ENCODE results near the gene BANP.
A peak's percentile ranks its signal among the peaks of the same experiment; 100 is the strongest.
"Not testable (repeated sequence)": the region's sequence is repeated elsewhere in the genome, so short reads cannot be mapped to it uniquely, and the experiment has no call there.

Gene BANP

GRCh38 chr16:87982581-87983041 lies 31.4 kb downstream of the BANP start:
- H3K27me3 ChIP-seq (ENCODE audit: insufficient read depth, low read length, poor library complexity), result no peaks in the 10 kb centered on the region
- no peaks in the 10 kb centered on the region for H3K9me3 ChIP-seq (ENCODE audit: insufficient read depth, low read length, severe bottlenecking)
- H2AFZ ChIP-seq (ENCODE audit: low read depth, low read length), result no peak overlapping the region
- peaks cover 71% of the 10 kb centered on the region for H3K36me3 ChIP-seq (ENCODE audit: insufficient read depth, low read length)
- H3K4me1 ChIP-seq (ENCODE audit: insufficient read depth, low read length), result no peaks in the 10 kb centered on the region
- H3K4me2 ChIP-seq (ENCODE audit: insufficient read depth, low read length), result no peak overlapping the region
- H3K79me2 ChIP-seq (ENCODE audit: insufficient read depth, low read length), result peaks cover 18% of the 10 kb centered on the region
- ATAC-seq (ENCODE audit: insufficient read depth, low read depth) (no peak), DNase-seq (no peak)
- no peak overlapping the region for H3K27ac ChIP-seq (ENCODE audit: low read length)
- TF ChIP-seq CTCF (IDR thresholded peaks at IDR 0.05; ENCODE audit: borderline replicate concordance, extremely low read depth, low read length, poor library complexity, severe bottlenecking), result no peak
- no peak for TF ChIP-seq EZH2 (IDR thresholded peaks at IDR 0.05; ENCODE audit: borderline replicate concordance, low read depth, low read length, severe bottlenecking)
- no peak overlapping the region for H3K4me3 ChIP-seq (ENCODE audit: low read depth in 1 of 2, low read length in 2 of 2)
- no peak overlapping the region for H3K9ac ChIP-seq (ENCODE audit: low read depth, low read length)
- peaks cover 10% of the 10 kb centered on the region; the same call in 1 of the 2 replicates for H4K20me1 ChIP-seq (ENCODE audit: insufficient read depth, low read length)

DNA sequence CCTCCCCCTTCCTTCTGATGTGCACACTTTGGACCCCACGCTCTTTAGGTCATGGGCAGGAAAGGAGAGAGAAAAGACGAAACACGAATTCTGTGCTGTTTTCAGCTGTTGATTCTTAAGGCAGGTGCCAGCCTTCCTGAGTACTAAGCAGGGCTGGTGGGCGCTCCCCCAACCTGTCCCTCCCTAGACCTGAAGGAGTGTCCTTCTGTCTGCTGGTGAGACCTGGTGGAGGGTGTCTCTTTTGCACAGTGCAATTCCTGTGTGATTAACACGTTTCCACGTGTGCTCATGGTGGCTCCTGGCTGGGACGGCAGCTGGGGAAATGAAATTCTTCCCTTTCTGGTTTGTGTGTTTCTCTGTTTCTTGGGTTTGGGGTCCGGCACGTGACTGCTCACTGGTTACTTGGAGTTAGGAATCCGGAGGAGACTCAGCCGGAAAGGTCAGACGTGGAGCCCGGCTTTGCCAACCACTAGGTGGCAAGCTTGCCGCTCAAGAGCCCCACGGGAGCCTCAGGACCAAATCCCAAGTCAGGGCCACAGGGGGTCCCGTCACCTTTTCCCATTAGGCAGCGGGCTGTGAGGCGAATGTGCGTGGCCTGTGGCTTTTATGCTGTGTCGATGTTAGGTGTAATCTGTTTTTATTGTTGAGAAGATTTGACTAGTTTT lies 32.0 kb downstream of the BANP start:
- not testable (repeated sequence) for H3K4me1 ChIP-seq (ENCODE audit: insufficient read depth, low read length); H3K9me3 ChIP-seq (ENCODE audit: insufficient read depth, low read length, severe bottlenecking); H3K27me3 ChIP-seq (ENCODE audit: insufficient read depth, low read length, poor library complexity); H3K27ac ChIP-seq (ENCODE audit: low read length); H3K4me3 ChIP-seq (ENCODE audit: low read depth in 1 of 2, low read length in 2 of 2); DNase-seq; H3K9ac ChIP-seq (ENCODE audit: low read depth, low read length); ATAC-seq (ENCODE audit: insufficient read depth, low read depth); H2AFZ ChIP-seq (ENCODE audit: low read depth, low read length); H3K4me2 ChIP-seq (ENCODE audit: insufficient read depth, low read length)
- TF ChIP-seq CTCF (IDR thresholded peaks at IDR 0.05; ENCODE audit: borderline replicate concordance, extremely low read depth, low read length, poor library complexity, severe bottlenecking), result peak; percentile 23
- H3K79me2 ChIP-seq (ENCODE audit: insufficient read depth, low read length), result peaks cover 18% of the 10 kb centered on the region
- peaks cover 71% of the 10 kb centered on the region for H3K36me3 ChIP-seq (ENCODE audit: insufficient read depth, low read length)
- H4K20me1 ChIP-seq (ENCODE audit: insufficient read depth, low read length), result peaks cover 10% of the 10 kb centered on the region; the same call in 1 of the 2 replicates

DNA sequence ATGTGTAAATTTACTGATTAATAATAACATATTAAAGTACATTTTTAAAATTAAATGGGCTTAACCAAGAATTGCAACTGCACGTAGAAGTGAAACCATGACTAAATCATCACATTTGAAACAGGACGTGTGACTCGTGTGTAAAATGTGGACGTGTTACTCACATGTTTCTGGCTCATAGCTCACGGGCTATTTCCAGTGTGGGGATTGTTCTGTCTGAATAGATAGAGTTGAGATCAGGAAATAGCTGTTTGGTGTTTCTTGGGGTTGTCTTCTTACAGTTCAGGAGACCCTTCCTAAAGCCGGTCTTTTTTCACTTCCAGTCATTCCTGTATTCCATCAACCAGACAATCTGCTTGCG lies 32.5 kb downstream of the BANP start:
- H2AFZ ChIP-seq (ENCODE audit: low read depth, low read length); H3K27me3 ChIP-seq (ENCODE audit: insufficient read depth, low read length, poor library complexity); H3K4me3 ChIP-seq (ENCODE audit: low read depth in 1 of 2, low read length in 2 of 2); H3K9ac ChIP-seq (ENCODE audit: low read depth, low read length); H3K4me1 ChIP-seq (ENCODE audit: insufficient read depth, low read length); ATAC-seq (ENCODE audit: insufficient read depth, low read depth); DNase-seq; H3K9me3 ChIP-seq (ENCODE audit: insufficient read depth, low read length, severe bottlenecking); H3K27ac ChIP-seq (ENCODE audit: low read length); H3K4me2 ChIP-seq (ENCODE audit: insufficient read depth, low read length): not testable (repeated sequence)
- peaks cover 70% of the 10 kb centered on the region for H3K36me3 ChIP-seq (ENCODE audit: insufficient read depth, low read length)
- peaks cover 18% of the 10 kb centered on the region for H3K79me2 ChIP-seq (ENCODE audit: insufficient read depth, low read length)
- H4K20me1 ChIP-seq (ENCODE audit: insufficient read depth, low read length), result peaks cover 10% of the 10 kb centered on the region; the same call in 1 of the 2 replicates

DNA sequence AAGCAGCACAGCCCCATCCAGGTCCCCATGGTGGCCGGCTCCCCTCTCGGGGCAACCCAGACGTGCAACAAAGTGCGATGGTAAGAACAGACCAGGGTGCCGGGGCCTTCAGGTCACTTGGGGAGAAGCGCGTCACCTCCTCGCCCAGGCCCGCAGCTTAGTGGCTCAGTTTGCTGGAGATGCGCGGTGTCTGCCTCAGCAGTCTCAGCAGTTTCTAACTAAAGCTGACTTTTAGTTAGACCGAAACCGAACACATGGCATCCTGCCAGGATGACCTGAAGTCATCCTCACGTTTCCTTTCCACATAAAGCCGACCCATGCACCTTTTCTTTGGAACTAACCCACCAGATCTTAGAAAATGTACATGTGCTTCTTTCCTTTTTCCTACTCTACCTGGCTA lies 32.9 kb downstream of the BANP start:
- not testable (repeated sequence) for DNase-seq; H3K4me1 ChIP-seq (ENCODE audit: insufficient read depth, low read length); ATAC-seq (ENCODE audit: insufficient read depth, low read depth); H3K27me3 ChIP-seq (ENCODE audit: insufficient read depth, low read length, poor library complexity); H3K4me2 ChIP-seq (ENCODE audit: insufficient read depth, low read length); H3K4me3 ChIP-seq (ENCODE audit: low read depth in 1 of 2, low read length in 2 of 2); H3K27ac ChIP-seq (ENCODE audit: low read length); H4K20me1 ChIP-seq (ENCODE audit: insufficient read depth, low read length); H2AFZ ChIP-seq (ENCODE audit: low read depth, low read length); H3K9me3 ChIP-seq (ENCODE audit: insufficient read depth, low read length, severe bottlenecking); H3K9ac ChIP-seq (ENCODE audit: low read depth, low read length)
- Histone ChIP-seq H3K79me2 (ENCODE audit: insufficient read depth, low read length) (peaks cover 17% of the 10 kb centered on the region), H3K36me3 (ENCODE audit: insufficient read depth, low read length) (peaks cover 68% of the 10 kb centered on the region)
